ENCODE results near the gene DKK2.

Gene DKK2

DNA sequence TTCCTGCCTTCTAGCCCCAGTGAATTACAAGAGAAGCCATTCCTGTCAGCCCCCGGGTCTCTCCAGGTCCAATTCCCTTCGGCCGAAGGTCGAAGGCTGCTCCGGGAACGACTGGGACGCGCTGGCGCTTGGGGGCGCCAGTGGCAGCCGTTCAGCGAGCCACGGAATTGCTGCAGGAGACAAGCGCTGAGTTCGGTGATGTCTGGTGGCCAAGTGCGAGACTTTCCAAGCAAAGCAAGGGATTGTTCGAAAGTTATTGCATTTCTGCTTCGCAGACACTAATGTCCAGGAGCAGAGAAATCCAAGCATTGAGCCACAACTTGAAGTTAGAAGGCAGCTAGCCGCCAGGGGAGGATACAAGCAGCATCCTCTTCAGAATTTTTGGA, 1.1 kb upstream of the DKK2 start:
- peak; percentile 42 for DNase-seq (ENCODE audit: low read depth)
- H3K4me3 ChIP-seq (ENCODE audit: low read depth, low read length) = peak overlapping the region; percentile 22
- TF ChIP-seq, protein P1, sequence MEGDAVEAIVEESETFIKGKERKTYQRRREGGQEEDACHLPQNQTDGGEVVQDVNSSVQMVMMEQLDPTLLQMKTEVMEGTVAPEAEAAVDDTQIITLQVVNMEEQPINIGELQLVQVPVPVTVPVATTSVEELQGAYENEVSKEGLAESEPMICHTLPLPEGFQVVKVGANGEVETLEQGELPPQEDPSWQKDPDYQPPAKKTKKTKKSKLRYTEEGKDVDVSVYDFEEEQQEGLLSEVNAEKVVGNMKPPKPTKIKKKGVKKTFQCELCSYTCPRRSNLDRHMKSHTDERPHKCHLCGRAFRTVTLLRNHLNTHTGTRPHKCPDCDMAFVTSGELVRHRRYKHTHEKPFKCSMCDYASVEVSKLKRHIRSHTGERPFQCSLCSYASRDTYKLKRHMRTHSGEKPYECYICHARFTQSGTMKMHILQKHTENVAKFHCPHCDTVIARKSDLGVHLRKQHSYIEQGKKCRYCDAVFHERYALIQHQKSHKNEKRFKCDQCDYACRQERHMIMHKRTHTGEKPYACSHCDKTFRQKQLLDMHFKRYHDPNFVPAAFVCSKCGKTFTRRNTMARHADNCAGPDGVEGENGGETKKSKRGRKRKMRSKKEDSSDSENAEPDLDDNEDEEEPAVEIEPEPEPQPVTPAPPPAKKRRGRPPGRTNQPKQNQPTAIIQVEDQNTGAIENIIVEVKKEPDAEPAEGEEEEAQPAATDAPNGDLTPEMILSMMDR (conservative IDR thresholded peaks at IDR 0.05; ENCODE audit: low read depth, low read length) = peak; percentile 70

DNA sequence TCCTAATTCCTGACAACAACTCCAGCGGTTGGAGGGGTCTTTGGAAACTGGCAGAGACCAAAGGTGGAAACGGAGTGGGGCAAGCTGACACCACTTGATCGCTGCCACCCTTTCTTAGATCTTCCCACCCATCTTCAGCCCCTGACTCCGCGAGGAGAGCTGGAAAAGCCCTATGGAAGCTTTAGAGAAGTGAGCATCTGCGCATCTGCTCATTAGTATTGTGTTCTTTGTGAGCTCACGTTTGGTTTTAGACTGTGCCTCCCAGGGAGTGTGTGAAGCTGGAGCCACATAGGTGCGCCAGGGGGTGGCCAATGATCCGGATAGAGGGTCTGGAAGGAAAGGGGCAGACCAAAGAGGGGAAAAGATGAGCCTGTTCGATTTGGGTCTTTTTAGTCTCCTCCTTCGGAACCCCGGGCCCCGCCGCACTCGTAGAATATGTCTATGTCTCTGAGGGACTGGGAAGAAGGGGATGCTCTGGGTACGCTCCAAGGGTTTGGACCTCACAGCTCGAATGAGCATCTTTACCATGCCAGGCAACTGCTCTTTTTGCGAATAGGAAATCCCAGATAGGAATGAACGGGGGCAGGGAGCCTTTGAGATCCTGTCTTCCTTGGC, 578 bp upstream of the DKK2 start:
- DNase-seq (ENCODE audit: low read depth) = no peak
- TF ChIP-seq, protein P1 (conservative IDR thresholded peaks at IDR 0.05; ENCODE audit: low read depth, low read length) = no peak
- H3K4me3 ChIP-seq (ENCODE audit: low read depth, low read length) = peak overlapping the region; percentile 50

DNA sequence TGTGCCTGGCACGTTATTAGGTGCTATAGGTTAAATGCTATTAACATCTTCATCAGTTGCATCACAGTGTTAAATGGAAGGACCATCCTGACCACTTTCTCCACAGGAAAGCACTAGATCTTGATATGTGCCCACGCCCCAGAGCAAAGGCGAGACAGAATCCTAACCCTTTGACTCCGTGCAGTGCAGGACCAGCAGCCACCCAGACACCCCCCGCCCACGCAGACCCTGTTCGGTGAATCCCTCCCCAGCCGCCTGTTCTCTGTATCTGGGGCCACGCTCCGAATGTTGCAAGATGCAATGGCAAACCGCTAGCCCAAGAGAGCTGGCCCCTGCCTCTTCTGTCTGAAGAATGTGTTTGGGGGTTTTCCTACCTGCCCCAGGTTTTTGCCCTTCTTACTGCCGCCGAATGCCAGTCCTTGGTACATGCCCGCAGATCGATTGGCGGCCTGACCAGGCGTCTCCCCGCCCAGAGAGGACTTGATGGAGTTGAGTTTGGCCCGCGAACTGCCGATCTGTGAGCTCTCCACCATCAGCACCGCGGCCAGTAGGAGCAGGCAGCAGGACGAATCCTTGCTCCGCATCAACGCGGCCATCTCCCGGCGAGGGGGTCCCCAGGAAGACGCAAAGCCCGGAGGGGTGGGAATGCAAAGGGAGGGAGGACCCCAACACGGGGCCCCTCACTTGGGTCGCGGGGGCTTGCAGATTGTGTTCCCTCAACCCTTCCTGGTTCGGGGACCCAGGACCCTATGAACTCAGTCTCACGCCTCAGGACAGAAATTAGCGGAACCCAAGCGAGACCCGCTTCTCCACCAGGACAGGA, 906 bp downstream of the DKK2 start:
- H3K4me3 ChIP-seq (ENCODE audit: low read depth, low read length) = peak overlapping the region; percentile 50
- DNase-seq (ENCODE audit: low read depth) = peak; percentile 46
- TF ChIP-seq, protein P1 (conservative IDR thresholded peaks at IDR 0.05; ENCODE audit: low read depth, low read length) = no peak

DNA sequence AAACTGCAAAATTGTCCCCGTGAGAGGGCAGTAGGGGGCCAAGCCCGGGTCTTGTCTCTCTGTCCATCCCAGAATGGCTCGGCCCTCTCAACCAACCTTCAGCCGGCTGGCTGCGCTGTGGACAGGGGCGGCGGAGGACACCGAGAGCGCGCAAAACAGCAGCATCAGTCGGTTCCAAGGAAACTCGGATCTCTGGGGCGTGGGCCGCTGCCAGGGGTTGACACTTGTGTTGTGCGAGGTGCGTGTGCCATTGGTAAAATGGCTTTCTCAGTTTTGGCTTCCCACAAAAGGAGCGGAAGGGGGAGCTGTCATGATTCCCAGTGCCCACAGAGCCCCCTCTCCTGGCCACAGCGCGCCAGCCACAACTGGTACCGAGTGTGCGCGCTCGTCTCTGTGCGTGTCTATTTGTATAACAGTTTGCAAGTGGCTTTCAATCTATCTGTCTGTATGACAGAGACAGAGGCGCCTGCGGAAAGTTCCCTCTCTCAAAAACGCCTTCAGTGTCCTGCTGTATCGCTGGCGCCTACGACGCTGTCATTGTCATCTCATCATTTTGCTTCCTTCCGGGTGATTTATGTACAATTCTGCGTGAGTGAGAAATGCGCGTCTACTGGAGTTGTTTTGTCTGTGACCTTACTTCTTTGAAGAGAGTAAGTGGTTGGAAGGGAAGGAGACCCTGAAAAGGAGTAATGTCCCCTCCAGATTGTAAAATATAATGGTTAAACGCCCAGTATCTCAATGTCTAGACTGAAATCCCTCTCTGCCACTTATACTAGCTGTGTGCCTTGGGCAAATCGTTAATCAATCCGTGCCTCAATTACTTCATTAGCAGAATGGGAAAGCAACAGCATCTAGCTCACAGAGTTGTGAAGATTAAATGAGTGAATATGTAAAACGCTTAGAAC, 1.8 kb downstream of the DKK2 start:
- peak overlapping the region; percentile 15 for H3K4me3 ChIP-seq (ENCODE audit: low read depth, low read length)
- TF ChIP-seq, protein P1 (conservative IDR thresholded peaks at IDR 0.05; ENCODE audit: low read depth, low read length) = peak; percentile 39
- DNase-seq (ENCODE audit: low read depth) = peak; percentile 36

DNA sequence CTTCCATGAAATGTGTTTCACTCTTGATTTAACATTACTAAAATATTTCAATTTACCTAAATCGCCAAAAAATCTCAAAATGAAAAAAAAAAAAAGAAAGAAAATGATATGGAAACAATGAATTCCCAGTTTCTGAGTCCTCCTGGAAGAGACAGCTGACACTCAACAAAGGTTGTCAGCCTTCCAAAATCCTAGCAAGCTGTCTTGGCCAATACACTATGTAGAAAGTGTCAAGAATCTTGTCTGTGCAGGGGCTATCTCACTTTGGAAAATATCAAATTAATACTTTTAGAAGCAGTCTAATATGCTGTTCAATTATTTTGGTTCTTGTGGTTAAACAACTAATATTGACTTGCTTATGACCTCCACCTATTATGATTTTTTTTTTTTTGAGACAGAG, 8.7 kb downstream of the DKK2 start:
- DNase-seq (ENCODE audit: low read depth) = no peak
- TF ChIP-seq, protein P1 (conservative IDR thresholded peaks at IDR 0.05; ENCODE audit: low read depth, low read length) = no peak
- no peak overlapping the region for H3K4me3 ChIP-seq (ENCODE audit: low read depth, low read length)

DNA sequence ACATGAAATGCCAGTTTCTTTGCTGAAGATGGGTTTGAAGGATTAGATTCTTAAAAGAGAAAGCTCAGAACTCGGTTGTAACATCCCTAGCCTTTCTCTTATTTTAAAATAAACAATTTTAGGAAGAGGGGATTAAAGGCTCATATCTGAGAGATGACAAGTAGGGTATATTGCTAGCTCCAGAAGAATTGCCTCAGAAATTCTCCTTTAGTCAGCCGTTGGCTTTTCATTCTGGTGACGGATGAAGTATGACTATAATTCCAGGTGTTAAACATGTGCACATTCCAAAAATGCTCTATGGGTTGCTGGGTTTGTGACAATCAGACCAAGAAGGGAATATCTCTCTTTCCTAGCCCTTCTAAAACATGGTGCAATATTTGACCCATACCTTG, 17.8 kb downstream of the DKK2 start:
- no peak for DNase-seq (ENCODE audit: low read depth)
- H3K4me3 ChIP-seq (ENCODE audit: low read depth, low read length) = no peak overlapping the region
- TF ChIP-seq, protein P1 (conservative IDR thresholded peaks at IDR 0.05; ENCODE audit: low read depth, low read length) = no peak

Measured in choroid plexus epithelial cell (primary cell).